Measurements from ENCODE around the gene PAGE2.
"Not testable (repeated sequence)": the region's sequence is repeated elsewhere in the genome, so short reads cannot be mapped to it uniquely, and the experiment has no call there.

The PAGE2 gene, protein sequence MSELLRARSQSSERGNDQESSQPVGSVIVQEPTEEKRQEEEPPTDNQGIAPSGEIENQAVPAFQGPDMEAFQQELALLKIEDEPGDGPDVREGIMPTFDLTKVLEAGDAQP

DNA sequence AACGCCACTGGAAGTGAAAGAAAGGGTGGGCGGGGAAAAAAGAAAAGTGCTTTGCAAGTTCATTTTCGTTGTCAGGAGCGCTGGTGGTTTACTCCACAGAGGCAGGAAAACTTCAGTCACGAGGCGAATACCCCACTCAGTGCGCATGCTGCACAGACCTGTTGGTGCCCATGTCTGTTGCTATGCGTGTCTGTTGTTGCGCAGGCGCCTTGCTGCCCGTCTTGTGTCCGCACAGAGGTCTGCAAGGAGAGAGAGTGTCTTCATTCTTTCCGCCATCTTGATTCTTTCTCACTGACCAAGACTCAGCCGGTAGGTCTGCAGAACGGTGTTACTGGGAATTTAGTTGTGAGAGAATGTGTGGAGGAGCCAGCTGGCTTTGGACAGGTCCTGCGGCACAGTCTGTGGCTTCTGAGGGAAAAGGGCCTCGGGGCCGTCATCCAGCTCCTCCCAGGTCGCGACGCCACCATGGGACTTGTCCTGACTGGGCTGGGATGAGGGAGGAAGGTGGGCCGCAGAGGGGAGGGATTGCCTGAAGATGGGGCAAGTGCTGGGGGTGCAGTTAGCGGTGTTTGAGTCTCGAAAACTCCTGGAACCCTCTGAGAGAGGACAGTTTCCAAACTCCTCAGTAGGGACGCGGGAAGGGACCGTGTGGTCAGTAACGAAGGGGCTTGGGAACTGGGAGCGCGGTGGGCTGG is at the start of gene PAGE2:
PAGE2 (plus strand) TSS at position 224 of the 695 bp plus-strand sequence. CDS start 1,003 bp downstream, outside the sequence.
- DNase-seq: no peak

DNA sequence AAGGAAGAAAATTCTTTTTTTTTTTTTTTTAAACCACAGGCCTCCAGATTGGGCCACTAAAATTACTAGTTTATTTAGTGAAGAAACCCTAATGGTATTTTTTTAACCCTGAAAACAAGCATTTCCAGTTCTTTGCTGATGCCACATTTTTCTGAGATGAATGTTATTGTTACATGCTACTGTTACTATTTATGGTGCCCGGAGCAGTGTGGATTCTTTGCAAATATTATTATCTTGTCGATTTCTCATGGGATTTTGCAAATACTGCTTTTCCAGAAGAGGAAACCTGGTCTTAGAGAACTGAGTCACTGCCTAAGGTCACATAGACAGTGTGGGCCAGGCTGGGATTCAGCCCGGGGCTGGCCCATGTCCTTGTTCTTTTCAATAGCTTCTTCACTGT is 49.3 kb upstream of the PAGE2 start:
- no peak for DNase-seq

DNA sequence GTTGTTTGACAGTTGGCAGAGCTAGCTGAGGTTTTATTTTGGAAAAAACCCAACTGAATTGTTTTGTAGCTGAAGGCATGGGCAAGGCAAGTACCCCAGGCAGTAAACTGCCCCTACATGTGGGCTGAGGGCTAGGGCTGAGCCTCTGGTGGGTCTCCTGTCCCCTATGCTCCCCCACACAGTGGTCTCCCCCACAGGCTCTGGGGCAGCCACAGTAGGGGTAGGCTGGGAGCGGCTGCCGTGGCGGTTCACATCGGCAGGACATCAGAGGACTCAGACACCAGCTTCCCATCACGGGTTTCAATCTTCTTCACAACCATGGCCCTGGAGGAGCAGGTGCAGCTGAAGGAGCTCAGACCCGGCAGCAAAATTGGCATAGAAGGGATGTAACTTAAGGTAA is 47.3 kb upstream of the PAGE2 start:
- no peak for DNase-seq

DNA sequence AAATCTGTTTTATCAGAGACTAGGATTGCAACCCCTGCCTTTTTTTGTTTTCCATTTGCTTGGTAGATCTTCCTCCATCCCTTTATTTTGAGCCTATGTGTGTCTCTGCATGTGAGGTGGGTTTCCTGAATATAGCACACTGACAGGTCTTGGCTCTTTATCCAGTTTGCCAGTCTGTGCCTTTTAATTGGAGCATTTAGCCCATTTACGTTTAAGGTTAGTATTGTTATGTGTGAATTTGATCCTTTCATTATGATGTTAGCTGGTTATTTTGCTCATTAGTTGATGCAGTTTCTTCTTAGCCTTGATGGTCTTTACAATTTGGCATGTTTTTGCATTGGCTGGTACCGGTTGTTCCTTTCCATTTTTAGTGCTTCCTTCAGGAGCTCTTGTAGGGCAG is 38.2 kb upstream of the PAGE2 start:
- DNase-seq: not testable (repeated sequence)

DNA sequence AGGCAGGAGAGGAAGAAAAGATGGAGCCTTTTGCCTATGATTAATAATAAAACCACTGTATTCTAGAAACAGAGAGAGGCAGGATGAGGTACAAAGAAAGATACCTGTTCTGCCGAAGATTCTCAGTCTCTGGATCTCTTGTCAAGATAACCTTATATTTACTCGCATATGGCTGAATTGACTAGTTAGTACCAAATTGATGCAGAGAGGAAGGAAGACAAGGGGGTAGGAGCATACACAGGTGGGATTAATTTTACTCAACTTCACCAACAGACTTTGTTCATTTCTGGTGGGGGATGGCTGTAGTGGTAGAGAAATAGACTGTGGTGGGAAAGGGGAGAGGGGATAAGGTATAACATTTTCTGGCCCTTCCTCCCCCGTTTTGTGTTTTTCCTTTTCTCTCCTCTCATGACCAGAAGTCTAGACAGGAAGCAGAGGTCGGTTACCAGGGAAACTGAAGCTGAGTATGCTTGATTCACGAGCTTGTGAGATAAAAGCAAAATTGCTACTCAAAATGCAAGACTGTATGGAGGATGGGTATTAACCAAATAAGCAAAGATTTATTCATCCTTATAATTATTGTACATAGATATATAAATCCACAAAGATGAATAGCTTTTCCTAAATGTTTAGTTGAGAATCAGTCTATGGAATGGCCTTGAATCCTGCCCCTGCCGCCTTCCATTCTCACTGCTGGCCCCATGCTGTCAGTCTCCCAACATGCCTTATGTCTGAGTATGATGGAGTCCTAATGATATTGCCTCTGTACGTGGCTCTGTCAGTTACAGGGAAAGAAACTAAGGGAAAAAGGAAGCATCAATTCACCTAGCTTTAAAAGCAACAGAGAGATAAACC is 31.8 kb upstream of the PAGE2 start:
- DNase-seq: peak; percentile 21

DNA sequence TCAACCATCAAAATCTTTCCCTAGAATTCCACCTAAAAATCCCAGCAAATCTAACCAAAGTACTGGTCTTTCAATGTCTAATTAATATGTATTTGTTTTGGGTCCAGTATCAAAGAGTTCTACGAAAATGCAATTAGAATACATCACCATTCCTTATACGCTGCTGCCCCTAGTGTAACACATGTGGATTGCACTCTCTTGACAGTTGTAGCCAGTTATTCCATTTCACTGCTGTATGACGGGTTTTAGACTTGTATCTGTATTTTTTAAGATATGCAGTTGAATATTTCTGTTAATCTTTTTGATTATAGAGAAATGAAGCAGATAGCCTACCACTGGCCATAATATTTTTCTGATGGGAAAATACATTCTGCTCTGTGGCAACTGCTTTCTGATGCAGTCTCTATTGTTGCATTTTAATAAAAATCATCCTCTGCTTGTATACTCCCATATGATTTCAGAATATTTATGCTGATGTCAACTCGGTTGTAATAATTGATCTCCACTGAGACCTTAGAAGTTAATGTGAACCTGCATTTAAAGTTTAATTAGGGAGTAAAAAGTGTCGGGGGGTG is 31.1 kb upstream of the PAGE2 start:
- peak; percentile 69 for DNase-seq

DNA sequence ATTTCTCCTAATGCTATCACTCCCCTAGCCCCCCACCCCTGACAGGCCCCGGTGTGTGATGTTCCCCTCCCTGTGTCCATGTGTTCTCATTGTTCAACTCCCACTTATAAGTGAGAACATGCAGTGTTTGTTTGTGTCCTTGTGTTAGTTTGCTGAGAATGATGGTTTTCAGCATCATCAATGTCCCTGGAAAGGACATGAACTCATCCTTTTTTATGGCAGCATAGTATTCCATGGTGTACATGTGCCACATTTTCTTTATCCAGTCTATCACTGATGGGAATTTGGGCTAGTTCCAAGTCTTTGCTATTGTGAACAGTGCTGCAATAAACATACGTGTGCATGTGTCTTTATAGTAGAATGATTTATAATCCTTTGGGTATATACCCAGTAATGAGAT is 21.6 kb upstream of the PAGE2 start:
- DNase-seq: not testable (repeated sequence)

DNA sequence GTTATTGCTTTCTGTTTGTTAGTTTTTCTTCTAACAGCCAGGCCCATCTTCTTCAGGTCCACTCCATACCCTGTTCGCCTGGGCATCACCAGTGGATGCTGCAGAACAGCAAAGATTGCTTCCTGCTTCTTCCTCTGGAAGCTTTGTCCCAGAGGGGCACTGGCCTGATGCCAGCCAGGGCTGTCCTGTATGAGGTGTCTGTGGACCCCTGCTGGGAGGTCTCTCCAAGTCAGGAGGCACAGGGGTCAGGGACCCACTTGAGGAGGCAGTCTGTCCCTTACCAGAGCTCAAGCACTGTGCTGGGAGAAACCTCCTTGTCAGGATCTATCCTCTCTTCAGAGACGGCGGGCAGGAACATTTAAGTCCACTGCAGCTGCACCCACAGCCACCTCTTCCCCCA is 16.5 kb upstream of the PAGE2 start:
- no peak for DNase-seq

DNA sequence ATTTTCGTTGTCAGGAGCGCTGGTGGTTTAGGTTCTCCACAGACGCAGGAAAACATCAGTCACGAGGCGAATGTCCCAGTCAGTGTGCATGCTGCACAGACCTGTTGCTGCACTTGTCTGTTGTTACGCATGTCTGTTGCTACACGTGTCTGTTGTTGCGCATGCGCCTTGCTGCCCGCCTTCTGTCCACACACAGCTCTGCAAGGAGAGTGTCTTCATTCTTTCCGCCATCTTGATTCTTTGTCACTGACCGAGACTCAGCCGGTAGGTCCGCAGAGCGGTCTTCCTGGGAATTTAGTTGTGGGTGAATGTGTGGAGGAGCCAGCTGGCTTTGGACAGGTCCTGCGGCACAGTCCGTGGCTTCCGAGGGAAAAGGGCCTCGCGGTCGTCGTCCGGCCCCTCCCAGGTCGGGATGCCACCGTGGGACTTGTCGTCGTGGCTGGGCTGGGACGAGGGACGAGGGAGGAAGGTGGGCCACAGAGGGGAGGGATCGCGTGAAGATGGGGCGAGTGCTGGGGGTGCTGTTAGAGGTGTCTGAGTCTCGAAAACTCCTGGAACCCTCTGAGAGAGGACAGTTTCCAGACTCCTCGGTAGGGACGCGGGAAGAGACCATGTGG is 13.9 kb upstream of the PAGE2 start, which contains the start of gene PAGE2B:
PAGE2B (plus strand) TSS at position 180 of the 617 bp plus-strand sequence. CDS start 1,012 bp downstream, outside the sequence.
- no peak for DNase-seq

DNA sequence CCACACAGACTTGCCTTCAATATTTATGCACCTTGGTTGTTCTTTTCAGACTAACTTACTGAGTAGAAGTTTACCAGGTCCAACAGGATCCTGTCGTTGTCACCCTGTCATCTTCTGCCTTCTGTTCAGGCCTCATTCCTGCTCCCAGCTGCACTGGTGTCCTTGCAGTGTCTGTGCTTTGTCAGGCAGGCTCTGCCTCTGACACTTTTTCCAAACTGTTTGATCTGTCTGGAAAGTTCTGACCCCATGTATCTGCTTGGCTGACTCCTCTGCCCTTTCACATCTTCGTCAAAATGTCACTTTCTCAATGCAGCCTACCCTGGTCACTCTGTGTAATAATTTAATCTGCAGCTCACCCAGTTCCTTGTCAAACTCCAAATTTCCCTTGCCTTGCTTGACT is 9.9 kb downstream of the PAGE2 start:
- no peak for DNase-seq

DNA sequence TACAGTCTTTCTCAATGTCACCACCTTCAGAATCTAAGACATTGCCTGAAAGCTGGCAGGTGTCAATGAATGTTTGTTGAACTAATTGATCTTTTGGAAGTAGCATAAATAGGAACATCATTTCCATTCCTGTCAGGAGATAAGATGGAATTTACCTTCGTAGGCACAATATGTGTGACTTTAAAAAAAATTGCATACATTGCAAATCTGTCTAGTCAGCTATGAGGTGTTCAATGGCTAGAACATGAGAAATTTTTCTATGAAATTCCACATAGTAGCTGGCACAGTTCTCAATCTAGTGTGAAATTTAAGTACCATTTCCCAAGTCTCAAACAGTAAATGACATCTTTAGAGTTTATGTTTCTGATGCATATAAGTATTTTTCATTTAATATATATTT is 10.3 kb downstream of the PAGE2 start:
- no peak for DNase-seq

DNA sequence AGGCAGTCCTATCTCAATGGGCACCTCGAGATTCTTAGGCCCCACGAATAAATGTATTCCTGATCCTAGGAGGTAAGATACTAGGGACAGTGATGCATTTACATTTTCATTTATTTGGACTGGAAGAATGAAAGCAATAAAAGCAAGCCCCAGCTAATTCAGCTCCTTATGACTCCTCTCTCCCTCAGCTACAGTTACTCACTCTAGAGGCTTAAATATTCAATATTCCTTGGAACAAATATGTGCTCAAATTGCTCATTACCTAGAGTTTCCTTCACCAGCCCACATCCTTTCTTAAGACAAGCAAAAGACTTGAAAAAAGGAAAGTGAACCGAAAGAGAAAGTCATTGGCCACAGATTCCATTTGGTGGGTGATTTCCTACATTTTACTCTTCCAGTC is 13.9 kb downstream of the PAGE2 start:
- DNase-seq: no peak

DNA sequence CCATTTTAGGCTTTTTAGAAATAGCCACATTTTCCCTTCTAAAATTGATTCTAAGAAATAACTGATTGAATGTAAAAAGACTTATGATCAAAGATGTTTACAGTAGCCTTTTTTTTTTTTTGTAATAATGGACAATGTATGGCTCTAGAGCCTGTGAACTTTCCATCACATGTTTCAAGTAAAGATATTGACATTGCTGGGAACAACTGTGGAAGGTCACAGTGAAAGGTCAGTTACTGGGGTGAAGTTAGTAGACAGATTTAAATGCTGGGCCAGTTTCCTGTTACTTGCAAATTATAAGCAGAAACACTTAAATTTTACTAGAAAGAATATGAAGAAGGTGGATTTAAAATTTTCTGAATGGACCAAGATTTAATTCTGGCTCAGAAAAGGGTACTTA is 18.4 kb downstream of the PAGE2 start:
- no peak for DNase-seq

DNA sequence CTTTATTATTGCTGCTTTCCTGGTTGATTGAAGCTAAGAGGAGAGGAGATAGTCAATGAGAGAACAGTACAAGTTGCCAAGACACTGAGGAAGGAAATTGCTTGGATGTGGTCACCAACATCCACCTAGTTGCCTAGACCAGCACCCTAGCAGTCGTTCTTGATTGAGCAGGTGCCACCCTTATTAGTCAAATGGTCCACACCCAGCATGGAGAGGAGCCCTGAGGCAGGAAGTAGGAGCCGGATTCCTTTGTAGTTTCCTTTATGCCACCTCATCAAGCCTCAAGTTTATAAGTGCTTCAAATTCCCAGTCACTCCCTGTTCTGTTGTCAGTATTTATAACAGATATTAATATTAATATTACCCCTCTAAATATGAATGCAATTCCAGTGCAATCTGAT is 19.1 kb downstream of the PAGE2 start:
- DNase-seq: no peak

DNA sequence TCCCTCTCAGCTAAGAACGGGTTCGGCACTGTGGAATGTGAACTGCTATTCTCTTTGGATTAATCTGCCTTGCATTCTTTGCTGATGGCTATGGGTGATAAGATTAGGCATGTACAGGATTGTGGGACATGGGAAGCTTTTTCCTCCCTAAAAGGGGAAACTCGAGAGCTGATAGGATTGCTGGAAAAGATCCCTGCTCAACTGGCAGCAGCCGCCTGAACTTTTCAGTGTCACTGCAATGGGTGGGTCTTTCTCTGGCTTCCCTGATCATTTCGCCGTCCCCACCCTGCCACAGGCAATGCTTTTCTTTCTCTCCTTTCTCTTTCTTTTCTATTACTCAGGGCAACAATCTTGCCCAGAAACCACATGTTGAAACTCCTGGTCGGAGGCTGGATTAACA is 20.5 kb downstream of the PAGE2 start:
- DNase-seq: no peak

DNA sequence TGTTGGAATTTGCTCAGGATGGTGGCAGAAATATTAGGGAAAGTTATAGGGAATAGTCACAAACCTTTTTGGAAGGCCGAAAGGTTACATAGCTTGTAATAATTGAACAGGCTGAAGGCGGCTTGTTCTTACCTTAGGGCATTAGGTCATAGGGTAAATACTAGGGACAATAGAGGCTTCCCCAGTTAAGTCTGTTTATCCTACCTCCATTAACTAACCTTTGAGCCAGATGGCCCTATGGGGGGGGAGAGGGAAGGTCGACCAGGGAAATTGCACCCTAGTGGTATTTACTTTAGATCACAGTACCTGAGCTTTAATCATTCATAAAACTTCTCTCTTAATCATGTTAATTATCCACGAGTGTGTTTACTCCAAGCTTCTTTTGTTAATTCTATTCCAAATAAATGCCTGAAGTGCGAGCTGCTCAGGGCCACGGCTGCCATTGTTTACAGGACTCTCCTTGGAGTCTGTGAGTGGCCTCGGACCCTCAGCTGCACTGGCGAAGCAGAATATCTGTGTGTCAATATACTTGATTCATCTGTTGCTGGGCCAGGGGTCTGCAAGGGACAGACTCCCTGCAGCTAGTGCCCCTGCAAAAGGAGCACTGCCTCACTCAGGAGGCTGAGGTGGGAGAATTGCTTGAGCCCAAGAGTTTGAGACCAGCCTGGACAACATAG is 22.9 kb downstream of the PAGE2 start:
- no peak for DNase-seq

DNA sequence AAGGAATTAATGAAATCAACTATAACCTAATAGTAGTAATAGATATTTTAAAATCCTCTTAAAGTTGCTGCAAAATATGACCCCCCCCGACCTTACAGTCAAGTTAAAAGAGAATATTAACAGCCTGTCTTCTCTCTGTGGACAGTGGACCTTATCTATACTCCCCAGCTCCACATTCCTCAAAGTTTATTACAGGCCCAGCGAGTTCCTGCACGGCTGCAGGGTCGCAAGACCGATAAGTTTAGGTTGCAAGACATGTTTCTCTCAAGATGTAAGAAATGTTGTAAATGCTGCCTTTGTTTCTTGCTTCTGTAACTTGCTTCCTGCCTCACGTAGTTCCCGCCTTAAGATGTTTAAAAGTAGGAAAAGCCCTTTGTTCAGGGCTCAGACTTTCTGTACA is 27.8 kb downstream of the PAGE2 start:
- DNase-seq: peak; percentile 83

DNA sequence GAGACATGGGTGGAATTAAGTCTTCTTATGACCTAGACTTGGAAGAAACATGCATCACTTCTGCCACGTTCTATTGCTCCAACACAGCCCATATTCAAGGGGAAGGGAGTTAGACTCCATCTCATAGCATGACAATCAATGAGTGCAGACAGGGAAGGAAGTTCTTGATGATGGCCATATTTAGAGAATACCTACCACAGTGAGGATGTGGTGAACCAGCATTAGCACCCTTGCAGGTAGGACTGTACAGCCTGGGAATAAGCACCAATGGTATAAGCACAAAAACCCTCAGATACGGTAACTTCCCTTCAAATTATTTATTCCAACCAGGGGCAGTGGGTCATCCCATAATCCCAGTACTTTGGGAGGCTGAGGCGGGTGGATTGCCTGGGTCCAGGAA is 29.8 kb downstream of the PAGE2 start:
- DNase-seq: no peak

DNA sequence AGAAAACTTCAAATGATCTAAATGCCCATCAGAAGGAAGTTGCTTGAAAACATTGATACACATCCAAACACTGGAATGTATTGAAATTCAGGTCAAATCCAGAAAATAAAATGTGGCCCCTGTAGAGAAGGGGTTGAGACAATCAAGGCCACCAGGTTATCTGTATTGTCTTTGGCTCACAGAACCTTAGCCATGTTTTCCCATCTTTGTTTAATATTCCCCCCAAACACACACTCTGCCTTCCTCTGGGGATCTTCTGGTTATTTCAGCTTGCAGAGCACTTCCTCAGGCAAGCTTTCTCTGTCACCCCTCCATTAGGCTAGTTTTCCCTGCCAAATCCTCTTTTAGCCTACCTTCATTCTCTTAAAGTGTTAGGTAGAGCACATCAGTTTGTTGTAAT is 30.5 kb downstream of the PAGE2 start:
- no peak for DNase-seq

DNA sequence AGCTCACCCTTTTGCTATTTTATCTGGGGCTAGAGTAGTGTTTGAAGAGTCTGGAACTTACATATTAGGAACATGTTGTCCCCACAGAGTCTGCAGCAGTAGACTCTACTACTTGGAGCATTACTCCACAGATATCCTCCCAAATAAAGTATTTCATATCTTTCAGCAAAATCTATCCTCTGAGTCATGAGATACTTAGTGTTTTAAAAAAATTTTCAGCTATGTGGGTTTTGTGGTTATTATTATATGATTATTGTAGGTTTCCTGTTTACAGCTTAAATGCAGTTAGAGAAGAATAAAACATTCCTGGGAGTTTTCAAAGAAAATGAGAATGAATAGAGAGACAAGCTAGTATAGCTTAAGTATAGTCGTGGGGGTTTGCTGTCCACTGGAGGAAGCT is 30.9 kb downstream of the PAGE2 start:
- peak; percentile 28 for DNase-seq

DNA sequence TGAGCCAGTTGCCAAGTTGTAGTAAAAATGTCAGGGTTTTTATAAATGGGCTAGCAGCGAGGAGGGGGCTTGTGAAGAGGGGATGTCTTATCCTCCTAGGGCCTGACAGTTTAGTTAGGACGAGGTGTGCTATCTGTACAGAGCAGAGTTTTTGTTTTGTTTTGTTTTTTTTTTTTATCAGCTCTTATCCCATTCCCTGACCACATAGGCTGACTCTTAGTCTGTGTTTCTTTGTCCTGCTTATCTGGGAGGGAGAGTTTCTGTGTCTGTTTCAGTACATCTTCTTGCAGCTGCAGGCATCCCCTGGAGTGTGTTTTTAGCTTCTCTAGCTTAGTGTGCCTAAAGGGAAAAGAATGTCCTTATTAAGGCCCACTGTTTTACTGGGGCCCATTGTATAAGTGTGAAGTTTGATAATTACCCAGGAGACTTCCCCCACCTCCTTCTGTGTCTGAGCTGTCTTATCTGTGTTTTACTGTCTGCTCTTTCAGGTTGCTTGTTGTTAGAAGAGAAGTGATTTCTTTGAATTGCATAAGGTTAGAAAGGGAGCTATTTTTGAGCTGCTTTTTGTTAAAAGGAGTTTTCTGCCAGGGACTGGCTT is 32.0 kb downstream of the PAGE2 start:
- DNase-seq: peak; percentile 73

DNA sequence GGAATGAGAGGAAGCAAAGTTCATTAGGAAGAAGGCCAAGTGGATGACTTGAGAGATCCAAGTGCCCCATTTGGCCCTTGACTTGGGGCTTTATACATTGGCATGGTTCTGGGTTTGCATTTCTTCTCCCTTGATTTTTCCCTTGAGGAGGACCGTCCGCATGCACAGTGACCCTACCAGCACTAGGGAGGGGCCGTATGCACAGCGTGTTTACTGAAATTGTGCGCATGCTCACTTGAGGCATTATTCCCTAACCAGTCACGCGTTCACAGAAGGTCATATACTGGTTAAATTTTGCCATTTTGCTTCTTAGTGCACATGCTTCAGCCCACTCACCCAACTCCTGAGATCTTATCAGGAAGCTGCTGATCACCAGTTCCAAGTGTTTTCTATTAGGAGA is 35.1 kb downstream of the PAGE2 start:
- no peak for DNase-seq

All from hematopoietic multipotent progenitor cell treated with erythropoietin and hydrocortisone succinate and interleukin-3 and kit ligand, for 8 days (in vitro differentiated cells).